OCI-LY1 (cell line): ENCODE data around the gene MARCHF9.

ENCODE experiments used
- CTCF ChIP-seq: fragments of 200-600 bp; sonication (generic), shearing (Covaris generic); IDR thresholded peaks from 2 replicates; pipeline ENCODE4 v1.5.1; 2017; ENCODE audit warnings: mild to moderate bottlenecking, antibody characterized with exemption, low read length, moderate library complexity, mixed read lengths
- EZH2 ChIP-seq: fragments of 200-600 bp; sonication (generic), shearing (Covaris generic); IDR thresholded peaks from 2 replicates; pipeline ENCODE4 v1.8.0; 2017; ENCODE audit warnings: borderline replicate concordance, mixed run types, mild to moderate bottlenecking, antibody characterized with exemption, low read length, moderate library complexity, mixed read lengths

GRCh38 chr12:57770734-57771133 lies 15.8 kb downstream of the MARCHF9 start:
- TF ChIP-seq CTCF (no peak), EZH2 (no peak)
